Sigmoid colon (tissue), 4 donors: ENCODE measurements around the gene GRIN2D.

Source experiments
- EP300 ChIP-seq, 4 donors: sonication (generic); formaldehyde crosslinking; IDR thresholded peaks; one replicate each; pipeline ENCODE4 v1.6.1; 2017; ENCODE audit warnings: antibody characterized with exemption in 4 of 4
- POLR2A ChIP-seq, 2 donors: fragments of 450-650 bp; IDR thresholded peaks; one replicate each; pipeline ENCODE4 v1.6.1; 2016; ENCODE audit warnings: antibody characterized with exemption in 2 of 2, mild to moderate bottlenecking in 2 of 2, moderate library complexity in 2 of 2
- TF ChIP-seq, protein P1 (sequence below), 4 experiments: fragments of 450-650 bp in 3 of 4; fragments of 200-600 bp in 1 of 4; IDR thresholded peaks; one replicate each; pipeline ENCODE4 v1.5.1; 2016 to 2019; ENCODE audit warnings: antibody characterized with exemption in 4 of 4, mild to moderate bottlenecking in 3 of 4, moderate library complexity in 2 of 4

DNA sequence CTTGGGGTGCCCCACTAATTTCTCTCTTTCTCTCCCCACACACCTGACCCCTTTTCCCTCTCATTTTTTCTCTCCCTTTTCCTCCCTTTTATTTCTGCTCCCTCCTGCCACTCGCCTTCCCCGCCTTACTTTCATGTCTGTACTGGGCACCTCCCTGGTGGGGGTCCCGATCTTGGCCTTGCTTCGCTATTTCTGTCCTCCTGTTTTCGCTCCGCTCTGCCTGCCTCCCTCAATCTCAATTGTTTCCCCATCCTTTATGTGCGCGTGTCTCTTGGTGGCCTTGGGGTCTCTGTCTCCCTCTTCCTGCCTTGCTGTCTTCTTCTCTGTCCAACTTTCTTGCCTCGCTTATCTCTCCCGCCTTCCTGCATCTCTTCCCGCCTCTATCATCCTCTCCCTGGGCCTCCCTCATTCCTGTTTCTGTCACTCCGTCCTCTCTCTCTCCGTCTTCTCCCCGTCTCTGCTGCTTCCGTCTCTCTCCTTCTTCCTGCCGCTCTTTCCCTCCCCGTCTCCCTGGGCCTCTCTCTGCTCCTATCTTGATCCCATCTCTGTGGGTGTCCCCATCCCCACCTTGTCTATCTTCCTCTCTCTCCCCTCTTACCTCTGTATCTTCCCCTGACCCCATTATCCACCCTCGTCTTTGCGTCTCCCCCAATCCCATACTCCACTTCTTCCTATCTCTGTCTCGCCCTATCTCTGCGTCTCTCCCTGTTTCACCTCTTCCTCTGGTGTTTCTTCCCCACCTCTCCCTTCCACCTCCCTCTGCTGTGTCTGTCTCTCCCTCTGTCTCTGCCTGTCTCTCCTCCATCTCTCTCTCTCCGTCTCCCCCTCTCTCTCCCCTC lies 4.0 kb downstream of the GRIN2D start:
- TF ChIP-seq, protein P1, sequence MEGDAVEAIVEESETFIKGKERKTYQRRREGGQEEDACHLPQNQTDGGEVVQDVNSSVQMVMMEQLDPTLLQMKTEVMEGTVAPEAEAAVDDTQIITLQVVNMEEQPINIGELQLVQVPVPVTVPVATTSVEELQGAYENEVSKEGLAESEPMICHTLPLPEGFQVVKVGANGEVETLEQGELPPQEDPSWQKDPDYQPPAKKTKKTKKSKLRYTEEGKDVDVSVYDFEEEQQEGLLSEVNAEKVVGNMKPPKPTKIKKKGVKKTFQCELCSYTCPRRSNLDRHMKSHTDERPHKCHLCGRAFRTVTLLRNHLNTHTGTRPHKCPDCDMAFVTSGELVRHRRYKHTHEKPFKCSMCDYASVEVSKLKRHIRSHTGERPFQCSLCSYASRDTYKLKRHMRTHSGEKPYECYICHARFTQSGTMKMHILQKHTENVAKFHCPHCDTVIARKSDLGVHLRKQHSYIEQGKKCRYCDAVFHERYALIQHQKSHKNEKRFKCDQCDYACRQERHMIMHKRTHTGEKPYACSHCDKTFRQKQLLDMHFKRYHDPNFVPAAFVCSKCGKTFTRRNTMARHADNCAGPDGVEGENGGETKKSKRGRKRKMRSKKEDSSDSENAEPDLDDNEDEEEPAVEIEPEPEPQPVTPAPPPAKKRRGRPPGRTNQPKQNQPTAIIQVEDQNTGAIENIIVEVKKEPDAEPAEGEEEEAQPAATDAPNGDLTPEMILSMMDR (IDR thresholded peaks at IDR 0.05) = no peak
- TF ChIP-seq POLR2A (IDR thresholded peaks at IDR 0.05) (no peak), EP300 (IDR thresholded peaks at IDR 0.05) (no peak)
